Calu3 (cell line): ENCODE data around the gene REEP5. TPM values are rescaled to one million over a fixed set of nuclear protein-coding genes. Genes with fewer than 3 reads are reported as not detected.

Source experiments
- BruUV-seq: library from RNA; stranded (reverse); fragments of 400-500 nt; replicated peaks from 2 replicates; lab custom pipeline; 2021; lab: Mats Ljungman, UMichigan
- CTCF ChIA-PET: fragments of 300-600 bp; sonication (Branson Sonifier 250); formaldehyde crosslinking; loops from one replicate; lab custom pipeline; 2022; ENCODE audit warnings: antibody characterized with exemption; lab: Charles Lee
- DNase-seq: peaks from one replicate; pipeline ENCODE4 v3.0.0; 2022
- H3K27ac Mint-ChIP-seq: one replicate; pipeline ENCODE4 v1.8.0; 2022; ENCODE audit warnings: mixed read lengths; ENCODE audit not compliant: unreplicated experiment
- H3K27me3 Mint-ChIP-seq: one replicate; pipeline ENCODE4 v1.8.0; 2022; ENCODE audit warnings: mixed read lengths; ENCODE audit not compliant: unreplicated experiment
- H3K36me3 Mint-ChIP-seq: one replicate; pipeline ENCODE4 v1.8.0; 2022; ENCODE audit warnings: mild to moderate bottlenecking, moderate library complexity, mixed read lengths; ENCODE audit not compliant: insufficient read depth, unreplicated experiment
- H3K4me1 Mint-ChIP-seq: one replicate; pipeline ENCODE4 v1.8.0; 2022; ENCODE audit warnings: mild to moderate bottlenecking, low read depth, mixed read lengths; ENCODE audit not compliant: unreplicated experiment
- H3K4me3 Mint-ChIP-seq: one replicate; pipeline ENCODE4 v1.8.0; 2022; ENCODE audit warnings: mild to moderate bottlenecking, low read depth, moderate library complexity, mixed read lengths; ENCODE audit not compliant: unreplicated experiment
- H3K9me3 Mint-ChIP-seq: one replicate; pipeline ENCODE4 v1.8.0; 2022; ENCODE audit warnings: low read depth, mixed read lengths; ENCODE audit not compliant: unreplicated experiment
- intact Hi-C: fragments of 100-400 bp; cut with micrococcal nuclease; formaldehyde crosslinking; loops from one replicate; pipeline ENCODE4 v1.10.0; 2022; ENCODE audit not compliant: unreplicated experiment
- total RNA-seq: library from RNA; stranded (reverse); gene quantifications from 2 replicates; pipeline ENCODE4 v1.2.3, GENCODE V29; 2022
- TF ChIP-seq, protein P1 (sequence below): fragments of 200-600 bp; IDR thresholded peaks from one replicate; pipeline ENCODE4 v1.8.0; 2022; ENCODE audit warnings: antibody characterized with exemption; ENCODE audit not compliant: unreplicated experiment

The REEP5 gene
- total RNA-seq, 1 experiment from 2014 or later: 123 TPM

DNA sequence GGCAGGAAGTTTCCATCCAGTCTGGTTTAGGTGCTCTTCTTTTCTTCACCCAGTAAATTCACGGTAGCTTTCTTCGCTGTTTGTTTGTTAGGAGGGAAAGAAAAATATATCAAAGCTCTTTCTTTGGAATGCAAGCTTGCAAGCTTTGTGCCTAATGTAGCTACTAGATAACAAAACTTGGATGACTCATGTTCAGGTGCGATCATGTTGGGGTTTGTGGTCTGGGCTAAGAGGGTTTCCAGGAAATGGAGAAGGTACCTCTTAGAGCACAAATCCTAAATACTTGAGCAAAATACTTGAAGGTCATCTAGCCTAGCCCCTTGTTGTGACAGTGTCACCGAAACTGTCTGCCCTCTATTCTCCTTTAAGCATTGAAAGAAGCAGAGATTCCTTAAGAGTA is 43.3 kb downstream of the REEP5 start:
- H3K27ac Mint-ChIP-seq: peak overlapping the region; percentile 75
- H3K27me3 Mint-ChIP-seq: no peaks in the 10 kb centered on the region
- no peak overlapping the region for H3K4me3 Mint-ChIP-seq
- DNase-seq: peak; percentile 25
- CTCF ChIA-PET: interaction anchor here (0.8 to 1.7 kb wide), 3 partner anchors 30 to 98 kb away, joined by 4 to 6 read pairs (median 5); partner anchors contain the start of genes DCP2 and REEP5
- H3K4me1 Mint-ChIP-seq: peaks cover 22% of the 10 kb centered on the region
- no TSS peak for BruUV-seq
- intact Hi-C loops: no loop called here
- no peaks in the 10 kb centered on the region for H3K9me3 Mint-ChIP-seq
- peaks cover 38% of the 10 kb centered on the region for H3K36me3 Mint-ChIP-seq
- TF ChIP-seq, protein P1, sequence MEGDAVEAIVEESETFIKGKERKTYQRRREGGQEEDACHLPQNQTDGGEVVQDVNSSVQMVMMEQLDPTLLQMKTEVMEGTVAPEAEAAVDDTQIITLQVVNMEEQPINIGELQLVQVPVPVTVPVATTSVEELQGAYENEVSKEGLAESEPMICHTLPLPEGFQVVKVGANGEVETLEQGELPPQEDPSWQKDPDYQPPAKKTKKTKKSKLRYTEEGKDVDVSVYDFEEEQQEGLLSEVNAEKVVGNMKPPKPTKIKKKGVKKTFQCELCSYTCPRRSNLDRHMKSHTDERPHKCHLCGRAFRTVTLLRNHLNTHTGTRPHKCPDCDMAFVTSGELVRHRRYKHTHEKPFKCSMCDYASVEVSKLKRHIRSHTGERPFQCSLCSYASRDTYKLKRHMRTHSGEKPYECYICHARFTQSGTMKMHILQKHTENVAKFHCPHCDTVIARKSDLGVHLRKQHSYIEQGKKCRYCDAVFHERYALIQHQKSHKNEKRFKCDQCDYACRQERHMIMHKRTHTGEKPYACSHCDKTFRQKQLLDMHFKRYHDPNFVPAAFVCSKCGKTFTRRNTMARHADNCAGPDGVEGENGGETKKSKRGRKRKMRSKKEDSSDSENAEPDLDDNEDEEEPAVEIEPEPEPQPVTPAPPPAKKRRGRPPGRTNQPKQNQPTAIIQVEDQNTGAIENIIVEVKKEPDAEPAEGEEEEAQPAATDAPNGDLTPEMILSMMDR: no peak

DNA sequence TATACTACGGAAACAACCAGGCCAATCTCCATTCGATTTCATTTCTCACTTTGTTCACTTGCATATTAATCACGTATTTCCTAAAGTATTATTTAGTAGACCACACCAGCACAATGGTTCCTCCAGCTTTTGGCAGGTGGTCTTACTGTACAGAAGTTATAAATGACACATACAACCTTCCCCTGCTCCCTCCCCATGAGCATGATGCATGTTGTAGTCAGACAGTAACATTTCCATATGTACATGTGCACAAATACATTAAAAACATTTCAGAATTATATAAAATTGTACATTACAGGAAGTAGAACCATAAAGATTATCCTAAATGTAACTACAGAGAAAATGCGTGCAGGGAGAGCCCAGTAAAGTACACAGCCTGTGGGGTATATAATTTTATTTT is 43.9 kb downstream of the REEP5 start:
- DNase-seq: no peak
- Mint-ChIP-seq H3K4me1 (peaks cover 22% of the 10 kb centered on the region), H3K9me3 (no peaks in the 10 kb centered on the region), H3K4me3 (no peak overlapping the region), H3K27me3 (no peaks in the 10 kb centered on the region), H3K27ac (peak overlapping the region; percentile 58), H3K36me3 (peaks cover 45% of the 10 kb centered on the region)
- no TSS peak for BruUV-seq
- CTCF ChIA-PET: interaction anchor here (0.8 to 1.7 kb wide), 3 partner anchors 30 to 98 kb away, joined by 4 to 6 read pairs (median 5); partner anchors contain the start of genes DCP2 and REEP5
- TF ChIP-seq, protein P1: no peak
- intact Hi-C loops: no loop called here

DNA sequence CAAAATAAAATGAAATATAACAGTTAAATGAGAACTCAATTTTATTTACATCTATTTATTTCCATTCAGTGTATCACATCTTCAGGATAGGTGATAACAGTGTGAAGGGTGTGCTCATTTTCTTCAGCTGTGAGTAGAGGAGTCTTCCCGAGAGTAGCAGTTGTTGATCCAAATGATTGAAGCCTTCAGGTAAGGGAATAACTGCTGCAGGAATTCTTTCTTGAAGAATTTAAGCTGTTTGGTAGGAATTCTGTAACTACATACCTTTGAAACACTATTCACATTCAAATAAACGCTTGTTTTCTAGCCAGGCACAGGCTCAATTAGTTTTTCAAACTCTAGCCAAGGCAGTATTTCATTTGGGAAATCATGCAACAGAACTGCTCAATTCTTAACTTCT is 45.7 kb downstream of the REEP5 start:
- CTCF ChIA-PET: no interaction called here
- DNase-seq: no peak
- no peak overlapping the region for H3K4me3 Mint-ChIP-seq
- H3K36me3 Mint-ChIP-seq: peaks cover 48% of the 10 kb centered on the region
- H3K4me1 Mint-ChIP-seq: peaks cover 22% of the 10 kb centered on the region
- no peak overlapping the region for H3K27ac Mint-ChIP-seq
- H3K27me3 Mint-ChIP-seq: no peaks in the 10 kb centered on the region
- H3K9me3 Mint-ChIP-seq: no peaks in the 10 kb centered on the region
- BruUV-seq: no TSS peak
- intact Hi-C loops: no loop called here
- TF ChIP-seq, protein P1: no peak

DNA sequence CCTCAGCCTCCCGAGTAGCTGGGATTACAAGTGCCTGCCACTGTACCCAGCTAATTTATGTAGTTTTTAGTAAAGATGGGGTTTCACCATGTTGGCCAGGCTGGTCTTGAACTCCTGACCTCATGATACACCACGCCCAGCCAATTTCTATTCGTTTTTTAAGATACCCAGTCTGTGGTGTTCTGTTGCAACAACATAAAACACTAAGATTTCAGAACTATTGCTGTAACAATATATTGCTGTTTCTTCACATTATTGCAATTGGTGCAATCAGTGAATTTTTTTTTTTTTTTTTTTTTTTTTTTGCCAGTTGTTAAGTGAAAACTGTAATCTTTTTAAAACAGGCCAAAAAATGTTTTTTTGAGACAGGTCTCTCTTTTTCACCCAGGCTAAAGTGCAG is 51.1 kb downstream of the REEP5 start:
- Mint-ChIP-seq H3K27me3 (no peaks in the 10 kb centered on the region), H3K4me1 (no peaks in the 10 kb centered on the region), H3K4me3 (no peak overlapping the region), H3K36me3 (peaks cover 66% of the 10 kb centered on the region), H3K27ac (no peak overlapping the region), H3K9me3 (no peaks in the 10 kb centered on the region)
- intact Hi-C loops: no loop called here
- BruUV-seq: no TSS peak
- DNase-seq: no peak
- TF ChIP-seq, protein P1: no peak
- CTCF ChIA-PET: no interaction called here
